Hematopoietic multipotent progenitor cell treated with erythropoietin and hydrocortisone succinate and interleukin-3 and kit ligand, for 17 days (in vitro differentiated cells): Measurements from ENCODE around the gene KLHL8.

ENCODE experiments used
- DNase-seq: peaks from one replicate; pipeline ENCODE4 v3.0.0-alpha.2; 2015; ENCODE audit warnings: low spot score

The KLHL8 gene

DNA sequence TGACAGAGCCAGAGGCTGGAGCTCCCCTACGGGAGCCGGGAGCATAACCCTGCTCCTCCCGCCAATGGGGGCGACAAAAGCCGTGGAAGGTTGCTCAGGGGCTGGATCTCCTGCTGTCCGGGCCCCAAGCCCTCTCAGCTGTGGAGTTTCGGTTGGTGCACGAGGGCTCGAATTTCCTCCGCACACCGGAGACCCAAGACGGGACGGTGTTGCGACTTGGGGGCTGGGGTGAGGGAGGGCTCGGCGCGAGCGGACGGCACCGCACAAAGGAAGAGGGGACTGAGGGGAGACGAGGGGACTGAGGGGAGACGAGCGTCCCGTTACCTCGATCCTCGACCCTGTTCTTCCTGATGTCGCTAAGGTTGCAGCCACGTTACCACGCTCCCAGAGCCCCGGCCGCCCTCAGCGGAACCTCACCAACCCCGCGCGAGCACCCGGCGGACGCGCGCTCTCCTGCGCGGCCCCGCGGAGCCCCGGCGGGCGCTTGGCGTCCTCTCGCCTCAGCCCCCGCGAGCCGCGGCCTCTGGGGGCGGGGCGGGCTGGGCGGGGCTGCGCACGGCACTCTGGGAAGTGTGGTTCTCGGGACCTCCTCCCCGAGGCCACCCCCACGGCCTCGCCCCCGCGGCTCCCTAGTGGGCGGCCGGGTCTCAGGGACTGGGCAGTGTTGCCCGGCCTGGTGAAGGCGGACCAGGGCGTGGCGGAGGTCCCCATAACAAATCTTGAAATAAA is at the start of gene KLHL8:
KLHL8 (minus strand) TSS at position 525 of the 729 bp plus-strand sequence. CDS start 25,079 bp downstream, outside the sequence.
- peak; percentile 80 for DNase-seq

DNA sequence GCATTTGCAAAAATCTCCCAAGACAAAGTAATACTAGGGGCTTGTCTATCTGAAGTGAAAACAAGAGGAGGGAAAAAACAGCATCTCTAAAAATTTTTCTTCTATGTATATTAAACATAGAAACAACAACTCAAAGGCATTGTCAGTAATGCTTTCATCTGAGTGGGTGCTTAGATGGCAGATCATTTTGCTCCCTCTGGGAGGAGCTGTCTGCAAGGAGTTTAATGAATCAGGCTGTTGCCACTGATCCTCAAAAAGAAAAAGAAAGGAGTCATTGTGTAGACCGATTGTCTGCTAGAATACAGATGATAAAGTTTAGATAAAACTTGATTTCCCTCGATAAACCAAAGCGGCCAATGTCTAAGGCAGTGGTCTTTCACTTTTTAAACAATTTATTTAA is 49.7 kb upstream of the KLHL8 start:
- peak; percentile 29 for DNase-seq

DNA sequence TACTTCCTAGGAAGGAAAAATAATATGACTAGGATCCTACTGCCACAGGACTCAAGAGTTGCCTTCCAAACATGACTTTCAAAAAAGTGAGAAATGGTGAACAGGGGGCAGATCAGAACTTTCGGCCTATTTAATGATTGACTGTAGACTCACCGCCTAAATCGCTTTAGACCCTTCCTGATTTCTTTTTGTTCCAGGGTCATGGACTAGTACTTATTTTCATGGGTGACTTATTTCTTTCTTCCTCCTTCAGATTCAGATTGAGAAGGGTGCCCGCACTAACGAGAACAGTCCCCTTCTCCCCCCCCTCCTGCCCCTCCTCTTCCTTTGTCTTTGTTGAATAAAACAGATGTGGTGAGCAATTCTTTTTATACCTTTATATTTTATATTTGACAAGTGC is 48.0 kb upstream of the KLHL8 start:
- no peak for DNase-seq

DNA sequence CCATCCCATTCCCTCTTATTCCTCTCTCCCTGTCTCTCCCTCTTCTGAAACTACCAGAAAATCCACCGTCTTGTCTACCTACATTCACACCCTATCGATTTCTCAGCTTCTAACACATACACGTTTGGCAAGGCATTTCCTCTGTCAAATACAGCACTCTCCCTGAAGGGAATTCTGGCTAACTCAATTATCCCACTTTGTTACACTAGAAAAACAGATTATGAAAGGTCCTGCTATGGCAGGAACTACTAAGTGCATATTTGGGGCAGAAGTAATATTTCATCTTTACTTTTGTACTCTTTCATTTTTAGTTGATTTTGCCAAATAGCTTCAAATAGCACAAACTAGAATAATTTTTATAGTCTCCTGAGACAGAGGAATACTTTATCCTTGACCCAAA is 46.6 kb upstream of the KLHL8 start:
- DNase-seq: no peak

DNA sequence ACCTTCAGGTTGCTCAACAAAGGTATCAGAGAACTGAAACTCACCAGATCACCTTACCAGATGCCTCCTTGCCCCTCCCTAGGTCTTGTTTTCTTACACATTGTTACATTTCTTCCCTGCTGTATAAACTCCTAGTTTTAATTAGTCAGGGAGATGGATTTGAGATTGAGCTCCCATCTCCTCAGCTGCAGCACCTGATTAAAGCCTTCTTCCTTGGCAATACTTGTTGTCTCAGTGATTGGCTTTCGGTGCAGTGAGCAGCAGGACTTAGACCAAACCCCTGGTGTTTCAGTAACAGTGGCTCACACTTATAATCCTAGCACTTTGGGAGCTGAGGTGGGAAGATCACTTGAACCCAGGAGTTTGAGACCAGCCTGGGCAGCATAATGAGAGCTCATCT is 42.5 kb upstream of the KLHL8 start:
- no peak for DNase-seq

GRCh38 chr4:87260477-87260876 is 40.1 kb upstream of the KLHL8 start:
- no peak for DNase-seq

- DNase-seq: no peak
Measured at GRCh38 chr4:87258677-87259076, 38.3 kb upstream of the KLHL8 start.

- DNase-seq: no peak
Measured at GRCh38 chr4:87257523-87257922, 37.1 kb upstream of the KLHL8 start.

GRCh38 chr4:87255755-87256154 is 35.3 kb upstream of the KLHL8 start:
- DNase-seq: no peak

DNA sequence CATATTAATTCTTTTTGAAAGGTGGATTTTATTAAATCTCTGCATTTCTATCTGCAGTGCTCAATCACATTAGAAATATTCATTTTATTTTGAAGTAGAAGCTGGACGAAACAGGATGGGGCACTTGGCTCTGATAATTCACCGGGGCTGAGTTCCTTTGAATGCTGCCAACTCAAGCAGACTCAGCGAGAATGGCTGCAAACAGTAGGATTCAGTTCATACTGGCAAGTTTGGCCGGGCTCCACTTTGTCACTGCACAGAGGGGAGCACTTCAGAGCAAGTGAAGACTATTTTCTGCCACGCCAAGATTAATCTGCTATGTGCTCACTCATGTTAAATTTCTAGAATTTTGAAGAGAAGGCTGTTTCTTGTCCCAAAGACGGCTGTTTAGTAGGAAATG is 30.7 kb upstream of the KLHL8 start:
- DNase-seq: no peak

DNA sequence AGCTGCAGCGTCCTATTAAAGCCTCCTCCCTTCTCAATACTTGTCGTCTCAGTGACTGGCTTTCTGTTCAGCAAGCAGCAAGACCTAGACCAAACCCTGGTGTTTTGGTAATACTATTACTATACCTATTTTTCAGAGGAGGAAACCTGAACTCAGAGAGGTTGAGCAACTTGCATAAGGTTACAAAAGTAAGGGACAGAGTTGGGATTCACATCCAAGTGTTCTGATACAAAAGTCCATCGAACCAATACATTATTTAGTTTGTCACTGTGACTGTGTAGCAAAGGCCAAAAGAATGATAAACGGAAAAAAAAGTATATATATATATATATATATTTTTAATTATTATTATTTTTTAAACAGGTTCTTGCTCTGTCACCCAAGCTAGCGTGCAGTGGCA is 29.9 kb upstream of the KLHL8 start:
- no peak for DNase-seq

DNA sequence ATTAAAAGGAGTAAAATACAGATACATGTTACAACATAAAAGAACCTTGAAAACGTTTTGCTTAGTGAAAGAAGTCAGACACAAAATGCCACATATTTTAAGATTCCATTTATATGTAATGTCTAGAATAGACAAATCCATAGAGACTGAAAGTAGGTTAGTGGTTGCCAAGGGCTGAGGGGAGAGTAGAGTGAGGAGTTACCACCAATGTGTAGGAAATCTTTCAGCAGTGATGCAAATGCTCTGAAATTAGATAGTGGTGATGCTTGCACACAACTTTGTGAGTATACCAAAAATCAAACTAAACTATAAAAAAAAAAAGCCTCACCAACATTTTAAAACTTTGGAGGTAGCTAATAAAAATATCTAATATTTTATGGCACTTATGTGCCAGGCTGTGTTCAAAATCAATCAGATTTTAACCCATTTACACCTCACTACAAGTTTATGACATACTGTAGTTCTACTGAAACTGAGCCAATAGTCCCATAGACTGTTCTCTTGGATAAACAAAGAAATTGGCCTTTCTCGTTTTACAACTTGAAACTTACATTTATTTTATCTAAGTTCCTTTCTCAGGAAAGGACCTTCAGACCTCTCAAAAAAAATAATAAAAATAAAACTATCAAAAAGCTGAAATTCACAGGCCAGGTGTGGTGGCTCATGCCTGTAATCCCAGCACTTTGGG is 29.1 kb upstream of the KLHL8 start:
- DNase-seq: no peak

GRCh38 chr4:87243426-87244053 is 23.1 kb upstream of the KLHL8 start:
- no peak for DNase-seq

- DNase-seq: no peak
Measured at GRCh38 chr4:87241336-87241735, 20.9 kb upstream of the KLHL8 start.

DNA sequence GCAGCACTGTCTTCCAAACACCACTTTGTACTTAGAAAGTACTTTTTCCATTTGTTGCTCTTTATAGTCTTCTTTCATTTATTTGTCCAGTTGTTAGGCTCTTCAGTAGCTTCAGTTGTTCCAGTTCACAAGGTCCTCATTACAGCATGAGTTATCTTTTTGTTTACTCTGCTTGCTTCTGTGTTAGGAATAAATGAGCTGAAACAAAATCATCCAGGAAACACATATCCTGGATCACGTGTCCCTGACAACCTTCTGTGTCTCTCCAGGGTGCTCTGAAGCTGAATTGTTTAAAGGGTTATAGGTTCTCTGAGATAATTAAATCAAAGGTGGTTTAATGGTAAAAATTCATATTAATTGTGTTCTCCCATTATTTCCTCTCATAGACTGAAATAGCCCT is 19.9 kb upstream of the KLHL8 start:
- DNase-seq: no peak

DNA sequence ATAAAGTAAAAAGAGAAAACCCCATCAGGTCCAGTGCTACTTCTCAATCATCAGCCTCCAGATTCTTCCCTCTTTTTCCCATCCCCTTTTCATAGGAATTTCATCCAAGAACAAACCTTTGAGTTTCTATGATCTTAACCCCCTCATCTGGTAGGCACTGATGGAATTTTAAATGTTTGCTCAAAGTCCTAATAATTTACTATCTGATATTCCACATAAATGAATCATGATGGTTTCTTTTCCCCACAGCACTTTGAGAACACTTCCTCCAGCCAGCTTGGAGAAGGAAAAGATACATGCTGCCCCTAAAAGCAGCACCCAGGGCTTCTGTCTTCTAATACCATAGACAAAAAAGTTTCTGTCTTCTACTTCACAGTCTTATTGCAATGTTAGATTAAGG is 19.4 kb upstream of the KLHL8 start:
- DNase-seq: no peak

DNA sequence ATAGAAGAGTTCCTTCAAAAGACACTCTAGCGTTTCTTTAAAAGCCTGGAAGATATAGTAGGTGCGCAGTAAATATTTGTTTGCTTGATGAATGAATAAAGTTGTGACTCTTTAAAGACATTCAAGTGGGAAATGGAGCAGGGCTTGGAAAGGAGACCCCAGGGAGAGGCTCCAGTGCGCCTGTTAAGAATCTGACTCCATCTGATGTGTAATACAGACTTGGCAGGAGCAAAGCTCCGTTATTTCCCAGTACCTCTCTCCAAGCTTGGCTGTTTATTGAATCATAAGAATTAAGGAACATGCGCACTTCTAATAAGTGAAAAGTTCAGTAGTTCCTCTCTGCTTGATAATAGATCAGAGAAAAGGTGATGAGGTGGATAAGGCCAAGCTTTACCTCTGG is 18.8 kb upstream of the KLHL8 start:
- DNase-seq: no peak

DNA sequence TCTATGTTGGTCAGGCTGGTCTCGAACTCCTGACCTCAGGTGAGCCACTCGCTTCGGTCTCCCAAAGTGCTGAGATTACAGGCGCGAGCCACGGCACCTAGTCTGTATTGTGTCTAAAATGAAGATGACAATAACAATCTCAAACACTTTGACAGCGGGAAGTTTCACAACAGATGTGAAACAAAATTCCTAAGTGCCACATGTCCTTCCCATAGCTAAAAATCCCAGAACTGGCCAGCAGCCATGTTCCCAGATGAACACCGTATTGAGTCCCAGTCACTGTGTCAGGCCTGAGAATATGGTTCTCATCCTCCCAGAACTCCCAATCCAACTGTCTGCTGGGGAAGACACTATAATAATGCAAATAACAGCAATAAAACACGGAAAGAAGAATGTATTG is 16.4 kb upstream of the KLHL8 start:
- DNase-seq: no peak

DNA sequence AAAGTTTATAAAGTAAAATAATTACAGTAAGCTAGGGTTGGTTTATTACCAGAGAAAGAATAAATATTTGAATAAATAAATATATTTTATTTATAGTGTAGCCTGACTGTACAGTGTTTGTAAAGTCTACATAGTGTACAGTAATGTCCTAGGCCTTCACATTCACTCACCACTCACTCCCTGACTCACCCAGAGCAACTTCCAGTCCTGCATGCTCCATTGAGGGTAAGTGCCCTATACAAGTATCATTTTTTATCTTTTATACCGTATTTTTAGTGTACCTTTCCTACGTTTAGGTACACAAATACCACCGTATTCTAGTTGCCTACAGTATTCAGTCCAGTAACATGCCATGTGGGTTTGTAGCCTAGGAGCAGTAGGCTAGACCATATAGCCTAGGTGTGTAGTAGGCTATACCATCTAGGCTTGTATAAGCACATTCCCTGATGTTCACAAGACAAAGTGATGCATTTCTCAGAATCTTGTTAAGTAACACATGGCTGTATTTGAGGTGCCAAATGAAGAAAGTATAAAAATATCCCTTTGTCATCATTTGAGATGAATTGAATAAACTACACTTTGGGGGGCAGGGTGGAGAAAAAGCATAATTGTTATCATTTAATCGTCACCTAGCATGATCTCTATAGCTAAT is 14.7 kb upstream of the KLHL8 start:
- no peak for DNase-seq

DNA sequence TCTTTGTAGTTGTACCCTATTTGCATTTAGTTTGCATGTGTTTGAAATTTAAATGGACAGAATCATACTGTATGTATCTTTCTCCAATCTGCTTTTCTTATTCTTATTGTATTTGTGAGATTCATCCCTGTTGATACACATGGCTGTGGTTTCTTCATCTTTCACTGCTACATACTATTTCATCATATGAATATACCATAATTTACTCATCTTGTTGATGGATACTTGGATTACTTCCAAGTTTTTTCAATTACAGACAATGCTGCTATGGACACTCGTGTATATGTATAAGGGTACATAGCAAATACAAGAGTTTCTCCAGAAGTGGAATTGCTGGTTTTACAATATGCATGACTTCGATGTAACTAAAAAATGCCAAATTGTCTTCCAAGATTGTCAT is 11.8 kb upstream of the KLHL8 start:
- no peak for DNase-seq

DNA sequence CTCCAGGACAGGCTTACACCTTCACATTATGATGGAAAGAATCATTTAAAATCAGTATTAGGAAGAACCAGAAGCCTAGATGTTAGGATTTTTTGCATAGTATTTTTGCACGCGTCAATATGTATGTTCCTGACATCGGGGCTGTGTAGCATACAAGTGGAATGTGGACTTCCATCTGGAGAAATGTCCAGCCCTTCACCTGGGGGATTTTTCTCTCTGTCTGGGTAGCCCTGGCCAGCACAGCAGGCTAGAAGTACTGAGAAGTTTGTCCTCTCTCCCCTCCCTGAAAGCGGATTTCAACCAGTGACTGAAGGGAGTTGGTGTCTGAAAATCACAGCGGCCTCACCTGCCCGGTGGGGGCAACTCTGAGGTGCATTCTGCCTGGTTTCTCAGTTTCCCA is 10.4 kb upstream of the KLHL8 start:
- DNase-seq: no peak

- no peak for DNase-seq
Measured at GRCh38 chr4:87229979-87230378, 9.6 kb upstream of the KLHL8 start.
